Neural cell (in vitro differentiated cells): ENCODE measurements around the gene LOXL4. TPM values are rescaled to one million over a fixed set of nuclear protein-coding genes. Genes with fewer than 3 reads are reported as not detected.

Experiments
- polyA plus RNA-seq: library from polyadenylated mRNA; depleted of rRNA; stranded (reverse); fragments of >200 nt; gene quantifications from 2 replicates; pipeline ENCODE4 v1.2.3, GENCODE V29; 2014

LOXL4 gene
- polyA plus RNA-seq, 1 donor from 2014 or later, result not detected

Other genes with a start within 250 kb of the LOXL4 start
- gene CRTAC1, start 237.6 kb downstream of the LOXL4 start, polyA plus RNA-seq, result 0.44 and 1.1 TPM in 2 replicates
- 11.1 and 12.8 TPM in 2 replicates for gene R3HCC1L, start 133.5 kb downstream of the LOXL4 start, polyA plus RNA-seq
- 0.11 and 0.80 TPM in 2 replicates for gene PYROXD2, start 147.0 kb upstream of the LOXL4 start, polyA plus RNA-seq
- 1.4 and 1.7 TPM in 2 replicates for gene HPS1, start 178.7 kb upstream of the LOXL4 start, polyA plus RNA-seq